Measurements from ENCODE around the gene KCNIP1.
A peak's percentile ranks its signal among the peaks of the same experiment; 100 is the strongest.

KCNIP1 gene

DNA sequence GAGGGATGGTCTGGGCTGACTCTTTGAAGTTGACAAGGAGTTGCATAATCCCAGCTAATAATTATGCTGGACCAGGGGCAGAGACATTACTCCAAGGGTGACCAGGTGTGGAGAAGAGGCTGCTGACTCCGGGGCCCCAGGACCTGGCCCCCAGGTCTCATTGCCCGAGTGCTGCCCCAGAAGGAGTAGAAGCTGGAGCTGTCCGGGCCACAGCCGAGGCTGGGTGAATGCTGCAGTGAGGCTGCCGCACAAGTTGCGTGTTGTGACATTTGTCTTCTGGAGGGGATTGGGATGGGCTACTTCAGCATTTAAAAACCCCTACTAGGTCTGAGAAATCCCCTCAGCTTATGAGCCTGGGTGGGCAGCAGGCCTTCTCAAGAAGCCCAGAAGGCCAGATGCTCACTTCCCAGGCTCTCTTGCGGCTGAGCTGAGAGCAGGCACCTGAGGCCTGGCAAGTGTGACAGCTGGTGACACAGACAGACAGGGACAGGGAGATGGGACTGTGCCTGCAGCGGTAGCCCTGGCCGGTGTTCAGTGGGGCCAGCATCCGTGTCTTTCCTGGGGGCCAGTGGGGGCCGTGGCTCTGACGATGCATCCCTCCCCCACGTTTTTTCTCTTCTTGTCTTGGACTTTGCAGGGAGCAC, 122.8 kb downstream of the KCNIP1 start:
- H3K79me2 ChIP-seq (ENCODE audit: control insufficient read depth, insufficient read depth, low read length), result no peaks in the 10 kb centered on the region

DNA sequence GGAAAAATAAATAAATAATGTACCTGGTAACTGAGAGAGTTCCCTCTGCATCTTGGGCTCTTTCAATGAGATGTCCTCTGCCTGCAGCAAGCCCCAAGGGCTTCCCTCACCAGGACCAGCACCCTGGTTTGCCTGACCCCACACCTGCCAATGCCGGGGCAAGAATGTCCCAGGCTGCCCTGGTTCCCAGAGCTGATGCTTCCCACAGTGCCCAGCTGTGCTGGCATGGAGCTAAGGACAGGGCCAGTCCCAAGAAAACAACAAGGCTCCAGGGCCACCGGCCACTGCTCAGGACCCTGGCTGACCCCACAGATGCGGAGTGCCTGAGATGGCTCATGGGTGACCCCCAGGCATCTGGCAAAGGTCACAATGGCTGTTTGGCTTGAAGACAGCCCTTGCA, 123.5 kb downstream of the KCNIP1 start:
- no peak overlapping the region for H3K4ac ChIP-seq (ENCODE audit: low read depth, low read length)
- H3K4me3 ChIP-seq (ENCODE audit: low read length), result no peak overlapping the region
- no peaks in the 10 kb centered on the region for H3K79me2 ChIP-seq (ENCODE audit: control insufficient read depth, insufficient read depth, low read length)
- no peak overlapping the region for H2BK15ac ChIP-seq (replicated peaks; ENCODE audit: low read depth)
- no peak overlapping the region for H2BK120ac ChIP-seq (ENCODE audit: low read depth, low read length)
- no peak overlapping the region for H2AK5ac ChIP-seq (ENCODE audit: low read length)
- DNase-seq, result no peak
- no peaks in the 10 kb centered on the region for H3K36me3 ChIP-seq (ENCODE audit: control insufficient read depth, insufficient read depth, low read length)
- no peak overlapping the region for H3K4me2 ChIP-seq (ENCODE audit: low read length)
- H2BK5ac ChIP-seq (ENCODE audit: low read length), result no peak overlapping the region
- no peak overlapping the region for H3K9ac ChIP-seq (ENCODE audit: low read length)
- no peak overlapping the region for H4K8ac ChIP-seq (ENCODE audit: low read depth, low read length)
- H4K5ac ChIP-seq (ENCODE audit: low read length), result no peak overlapping the region
- no peaks in the 10 kb centered on the region for H3K79me1 ChIP-seq (ENCODE audit: low read length)
- no peak overlapping the region for H3K56ac ChIP-seq (ENCODE audit: low read length)
- H3K18ac ChIP-seq (ENCODE audit: low read length), result no peak overlapping the region
- no peak overlapping the region for H3K23ac ChIP-seq (ENCODE audit: low read length)
- no peaks in the 10 kb centered on the region for H3K27me3 ChIP-seq (ENCODE audit: insufficient read depth, low read length, poor library complexity)
- no CpG with 5 or more reads among the region's 3 CpGs for WGBS (ENCODE audit: extremely low coverage, insufficient coverage, low lambda C conversion rate)
- no peak overlapping the region for H3K27ac ChIP-seq (ENCODE audit: low read depth, low read length)
- H3K4me1 ChIP-seq (ENCODE audit: control insufficient read depth, low read depth, low read length), result no peaks in the 10 kb centered on the region

More for the DNA sequence above, 122.8 kb downstream of the KCNIP1 start:
- H2BK5ac ChIP-seq (ENCODE audit: low read length), result no peak overlapping the region
- H4K8ac ChIP-seq (ENCODE audit: low read depth, low read length), result no peak overlapping the region
- H3K4me3 ChIP-seq (ENCODE audit: low read length), result no peak overlapping the region
- no peak overlapping the region for H4K5ac ChIP-seq (ENCODE audit: low read length)
- no peak for DNase-seq
- H3K4me2 ChIP-seq (ENCODE audit: low read length), result no peak overlapping the region
- no peaks in the 10 kb centered on the region for H3K79me1 ChIP-seq (ENCODE audit: low read length)
- H3K4ac ChIP-seq (ENCODE audit: low read depth, low read length), result no peak overlapping the region
- H3K4me1 ChIP-seq (ENCODE audit: control insufficient read depth, low read depth, low read length), result no peaks in the 10 kb centered on the region
- no peak overlapping the region for H3K27ac ChIP-seq (ENCODE audit: low read depth, low read length)
- H3K27me3 ChIP-seq (ENCODE audit: insufficient read depth, low read length, poor library complexity), result no peaks in the 10 kb centered on the region
- no peak overlapping the region for H2AK5ac ChIP-seq (ENCODE audit: low read length)
- no CpG with 5 or more reads among the region's 13 CpGs for WGBS (ENCODE audit: extremely low coverage, insufficient coverage, low lambda C conversion rate)
- H3K23ac ChIP-seq (ENCODE audit: low read length), result no peak overlapping the region
- H3K18ac ChIP-seq (ENCODE audit: low read length), result no peak overlapping the region
- H2BK120ac ChIP-seq (ENCODE audit: low read depth, low read length), result no peak overlapping the region
- no peaks in the 10 kb centered on the region for H3K36me3 ChIP-seq (ENCODE audit: control insufficient read depth, insufficient read depth, low read length)
- no peak overlapping the region for H3K9ac ChIP-seq (ENCODE audit: low read length)
- no peak overlapping the region for H2BK15ac ChIP-seq (replicated peaks; ENCODE audit: low read depth)
- no peak overlapping the region for H3K56ac ChIP-seq (ENCODE audit: low read length)

DNA sequence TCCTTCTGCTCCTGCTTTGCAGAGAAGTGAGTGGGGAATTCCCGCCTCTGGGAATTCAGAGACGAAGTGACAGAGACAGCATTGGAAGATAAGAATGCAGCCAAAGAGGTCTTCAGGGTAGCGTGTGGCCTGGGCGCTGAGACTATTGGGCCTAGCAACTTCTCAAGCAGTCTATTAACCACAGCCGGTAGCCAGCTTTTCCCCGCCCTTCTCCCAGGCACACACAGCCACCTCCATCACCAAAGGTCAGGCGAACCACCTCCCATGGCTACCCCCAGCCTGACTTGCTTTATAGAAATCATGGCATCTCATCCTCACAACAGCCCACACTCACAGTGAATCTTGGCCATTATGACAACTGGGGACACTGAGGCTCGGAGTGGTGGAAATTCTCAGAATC, 124.2 kb downstream of the KCNIP1 start:
- Histone ChIP-seq H3K27ac (ENCODE audit: low read depth, low read length) (no peak overlapping the region), H3K27me3 (ENCODE audit: insufficient read depth, low read length, poor library complexity) (no peaks in the 10 kb centered on the region), H3K18ac (ENCODE audit: low read length) (no peak overlapping the region), H3K79me1 (ENCODE audit: low read length) (no peaks in the 10 kb centered on the region), H3K4me1 (ENCODE audit: control insufficient read depth, low read depth, low read length) (no peaks in the 10 kb centered on the region), H2BK5ac (ENCODE audit: low read length) (no peak overlapping the region), H2BK15ac (replicated peaks; ENCODE audit: low read depth) (no peak overlapping the region), H3K4ac (ENCODE audit: low read depth, low read length) (no peak overlapping the region), H4K5ac (ENCODE audit: low read length) (no peak overlapping the region), H3K9ac (ENCODE audit: low read length) (no peak overlapping the region), H3K79me2 (ENCODE audit: control insufficient read depth, insufficient read depth, low read length) (no peaks in the 10 kb centered on the region), H2BK120ac (ENCODE audit: low read depth, low read length) (no peak overlapping the region), H3K23ac (ENCODE audit: low read length) (no peak overlapping the region), H2AK5ac (ENCODE audit: low read length) (no peak overlapping the region), H3K4me2 (ENCODE audit: low read length) (no peak overlapping the region), H3K36me3 (ENCODE audit: control insufficient read depth, insufficient read depth, low read length) (no peaks in the 10 kb centered on the region), H3K4me3 (ENCODE audit: low read length) (no peak overlapping the region), H4K8ac (ENCODE audit: low read depth, low read length) (no peak overlapping the region), H3K56ac (ENCODE audit: low read length) (no peak overlapping the region)
- WGBS (ENCODE audit: extremely low coverage, insufficient coverage, low lambda C conversion rate), result no CpG with 5 or more reads among the region's 8 CpGs
- peak; percentile 44 for DNase-seq

GRCh38 chr5:170628691-170629565, 125.1 kb downstream of the KCNIP1 start:
- H3K27ac ChIP-seq (ENCODE audit: low read depth, low read length), result no peak overlapping the region
- no peak overlapping the region for H2AK5ac ChIP-seq (ENCODE audit: low read length)
- no peak overlapping the region for H3K9ac ChIP-seq (ENCODE audit: low read length)
- no peak overlapping the region for H3K4ac ChIP-seq (ENCODE audit: low read depth, low read length)
- no peak overlapping the region for H3K4me3 ChIP-seq (ENCODE audit: low read length)
- H3K18ac ChIP-seq (ENCODE audit: low read length), result no peak overlapping the region
- H3K4me2 ChIP-seq (ENCODE audit: low read length), result no peak overlapping the region
- no peak overlapping the region for H4K5ac ChIP-seq (ENCODE audit: low read length)
- no peaks in the 10 kb centered on the region for H3K79me2 ChIP-seq (ENCODE audit: control insufficient read depth, insufficient read depth, low read length)
- no peak for DNase-seq
- H3K79me1 ChIP-seq (ENCODE audit: low read length), result no peaks in the 10 kb centered on the region
- H3K4me1 ChIP-seq (ENCODE audit: control insufficient read depth, low read depth, low read length), result peaks cover 2% of the 10 kb centered on the region
- no peak overlapping the region for H2BK5ac ChIP-seq (ENCODE audit: low read length)
- no peak overlapping the region for H2BK15ac ChIP-seq (replicated peaks; ENCODE audit: low read depth)
- no peak overlapping the region for H2BK120ac ChIP-seq (ENCODE audit: low read depth, low read length)
- no peak overlapping the region for H3K23ac ChIP-seq (ENCODE audit: low read length)
- WGBS (ENCODE audit: extremely low coverage, insufficient coverage, low lambda C conversion rate), result no CpG with 5 or more reads among the region's 19 CpGs
- no peak overlapping the region for H3K56ac ChIP-seq (ENCODE audit: low read length)
- H3K36me3 ChIP-seq (ENCODE audit: control insufficient read depth, insufficient read depth, low read length), result no peaks in the 10 kb centered on the region
- H3K27me3 ChIP-seq (ENCODE audit: insufficient read depth, low read length, poor library complexity), result no peaks in the 10 kb centered on the region
- no peak overlapping the region for H4K8ac ChIP-seq (ENCODE audit: low read depth, low read length)

- Histone ChIP-seq H3K56ac (ENCODE audit: low read length) (no peak overlapping the region), H3K4me2 (ENCODE audit: low read length) (no peak overlapping the region), H3K9ac (ENCODE audit: low read length) (no peak overlapping the region), H3K27ac (ENCODE audit: low read depth, low read length) (no peak overlapping the region), H4K5ac (ENCODE audit: low read length) (no peak overlapping the region), H2BK120ac (ENCODE audit: low read depth, low read length) (no peak overlapping the region), H3K4me1 (ENCODE audit: control insufficient read depth, low read depth, low read length) (peaks cover 8% of the 10 kb centered on the region), H2BK5ac (ENCODE audit: low read length) (no peak overlapping the region), H2BK15ac (replicated peaks; ENCODE audit: low read depth) (no peak overlapping the region), H2AK5ac (ENCODE audit: low read length) (no peak overlapping the region), H3K27me3 (ENCODE audit: insufficient read depth, low read length, poor library complexity) (no peaks in the 10 kb centered on the region), H3K4me3 (ENCODE audit: low read length) (no peak overlapping the region), H3K4ac (ENCODE audit: low read depth, low read length) (no peak overlapping the region), H3K36me3 (ENCODE audit: control insufficient read depth, insufficient read depth, low read length) (no peaks in the 10 kb centered on the region), H3K18ac (ENCODE audit: low read length) (no peak overlapping the region), H4K8ac (ENCODE audit: low read depth, low read length) (no peak overlapping the region), H3K79me1 (ENCODE audit: low read length) (no peaks in the 10 kb centered on the region), H3K79me2 (ENCODE audit: control insufficient read depth, insufficient read depth, low read length) (no peaks in the 10 kb centered on the region), H3K23ac (ENCODE audit: low read length) (no peak overlapping the region)
- no peak for DNase-seq
- no CpG with 5 or more reads among the region's 7 CpGs for WGBS (ENCODE audit: extremely low coverage, insufficient coverage, low lambda C conversion rate)
Observed at GRCh38 chr5:170629566-170630175, 125.9 kb downstream of the KCNIP1 start.
